CD4-positive, alpha-beta memory T cell (primary cell): ENCODE measurements around the gene GGNBP2. TPM values are rescaled to one million over a fixed set of nuclear protein-coding genes. Genes with fewer than 3 reads are reported as not detected.
"Not testable (repeated sequence)": the region's sequence is repeated elsewhere in the genome, so short reads cannot be mapped to it uniquely, and the experiment has no call there.

Experiments
- CTCF ChIA-PET: fragments of 350-600 bp; sonication (Branson Sonifier 250); formaldehyde crosslinking; loops from one replicate; lab custom pipeline; 2021; ENCODE audit warnings: inconsistent platforms; ENCODE audit not compliant: partially characterized antibody; lab: Charles Lee
- POLR2A ChIA-PET: fragments of 350-600 bp; sonication (Branson Sonifier 250); formaldehyde crosslinking; loops from one replicate; lab custom pipeline; 2021; ENCODE audit not compliant: partially characterized antibody; lab: Charles Lee
- DNase-seq, 5 donors: peaks; one replicate each; pipeline versions ENCODE4 v3.0.0 to v3.0.0-alpha.2; 2020 to 2022; ENCODE audit warnings: mixed read lengths in 1 of 5
- H3K27ac ChIP-seq: one replicate; pipeline ENCODE4 v1.7.0; 2013; ENCODE audit warnings: low read depth, low read length
- H3K27me3 ChIP-seq: 2 replicates; pipeline ENCODE4 v1.7.0; 2013; ENCODE audit warnings: mild to moderate bottlenecking, low read length, moderate library complexity; ENCODE audit not compliant: insufficient read depth
- H3K36me3 ChIP-seq: 2 replicates; pipeline ENCODE4 v1.7.0; 2013; ENCODE audit warnings: mild to moderate bottlenecking, low read length, moderate library complexity; ENCODE audit not compliant: insufficient read depth
- H3K4me1 ChIP-seq: 2 replicates; pipeline ENCODE4 v1.7.0; 2013; ENCODE audit warnings: mild to moderate bottlenecking, low read length, moderate library complexity; ENCODE audit not compliant: insufficient read depth
- H3K4me3 ChIP-seq, 2 donors: one replicate each; pipeline ENCODE4 v1.7.0; 2013; ENCODE audit warnings: low read length in 2 of 2, mild to moderate bottlenecking in 1 of 2
- H3K9me3 ChIP-seq, 2 donors: one replicate each; pipeline ENCODE4 v1.7.0; 2013; ENCODE audit warnings: low read length in 2 of 2, control low read depth in 1 of 2; ENCODE audit not compliant: control insufficient read depth in 1 of 2
- H3K27ac Mint-ChIP-seq, 7 donors: one replicate each; pipeline ENCODE4 v1.8.0; 2020 to 2021; ENCODE audit warnings: mixed read lengths in 7 of 7, mild to moderate bottlenecking in 6 of 7, inconsistent platforms in 3 of 7, moderate library complexity in 3 of 7
- H3K27me3 Mint-ChIP-seq, 2 donors: one replicate each; pipeline ENCODE4 v1.8.0; 2020 to 2021; ENCODE audit warnings: mixed read lengths in 2 of 2
- H3K36me3 Mint-ChIP-seq, 2 donors: one replicate each; pipeline ENCODE4 v1.8.0; 2020 to 2021; ENCODE audit warnings: mixed read lengths in 2 of 2, inconsistent platforms in 1 of 2, mild to moderate bottlenecking in 1 of 2
- H3K4me1 Mint-ChIP-seq, 4 donors: one replicate each; pipeline ENCODE4 v1.8.0; 2020 to 2021; ENCODE audit warnings: mixed read lengths in 4 of 4, mild to moderate bottlenecking in 1 of 4
- H3K4me3 Mint-ChIP-seq, 8 donors: one replicate each; pipeline ENCODE4 v1.8.0; 2020 to 2021; ENCODE audit warnings: mixed read lengths in 8 of 8, mild to moderate bottlenecking in 7 of 8, moderate library complexity in 6 of 8, inconsistent platforms in 3 of 8
- H3K9me3 Mint-ChIP-seq, 8 donors: one replicate each; pipeline ENCODE4 v1.8.0; 2020 to 2021; ENCODE audit warnings: mixed read lengths in 8 of 8, mild to moderate bottlenecking in 5 of 8, inconsistent platforms in 3 of 8, moderate library complexity in 1 of 8
- intact Hi-C: fragments of 100-400 bp; cut with micrococcal nuclease; formaldehyde crosslinking; loops from one replicate; pipeline ENCODE4 v1.15.1; 2023
- polyA plus RNA-seq, 2 donors: library from polyadenylated mRNA; unstranded; fragments of 300-500 nt; fragmentation: Illumina TruSeq; gene quantifications; one replicate each; pipeline ENCODE4 v1.2.3, GENCODE V29; 2021
- total RNA-seq, 2 experiments: library from RNA; stranded (reverse); gene quantifications; one replicate each; pipeline ENCODE4 v1.2.3, GENCODE V29; 2021

GGNBP2 gene
- total and polyA plus RNA-seq, 4 experiments from 2014 or later: 45.5 to 143 (median 112) TPM

GRCh38 chr17:36600465-36600864 lies 55.7 kb downstream of the GGNBP2 start:
- POLR2A ChIA-PET: interaction anchor here (0.5 to 4.4 kb wide), 7 partner anchors 9 to 697 kb away, joined by 3 to 45 read pairs (median 12); partner anchors contain the start of genes DHRS11, GGNBP2, MYO19 and PIGW
- no peak for DNase-seq
- Histone ChIP-seq H3K9me3 (no peaks in the 10 kb centered on the region), H3K4me3 (peak overlapping the region in 1 of 2 donors; percentile 86), H3K4me1 (peaks cover 29% of the 10 kb centered on the region), H3K27me3 (no peaks in the 10 kb centered on the region), H3K27ac (peak overlapping the region; percentile 74), H3K36me3 (no peaks in the 10 kb centered on the region)
- H3K27ac Mint-ChIP-seq: peak overlapping the region; percentile 89 to 97 (median 94)
- no peaks in the 10 kb centered on the region for H3K27me3 Mint-ChIP-seq
- H3K9me3 Mint-ChIP-seq: no peaks in the 10 kb centered on the region
- CTCF ChIA-PET: interaction anchor here (1.5 to 4.6 kb wide), 6 partner anchors 9 to 640 kb away, joined by 3 to 62 read pairs (median 20); partner anchors contain the start of genes DHRS11, MYO19 and PIGW
- H3K4me3 Mint-ChIP-seq: peak overlapping the region; percentile 84 to 95 (median 93)
- H3K4me1 Mint-ChIP-seq: peaks cover 21 to 37% (median 29%) of the 10 kb centered on the region in 4 donors
- intact Hi-C loops: loop anchor here (2.0 to 10.0 kb wide), 2 partner anchors 114 to 344 kb away; partner anchors contain the start of genes AATF and ZNHIT3
- peaks cover 0 to 9% of the 10 kb centered on the region in 2 donors for H3K36me3 Mint-ChIP-seq

GRCh38 chr17:36600936-36601302 lies 56.2 kb downstream of the GGNBP2 start:
- intact Hi-C loops: loop anchor here (1.0 to 10.0 kb wide), 5 partner anchors 10 to 344 kb away; partner anchors contain the start of genes AATF, DHRS11, GGNBP2 and ZNHIT3
- peaks cover 25 to 42% (median 33%) of the 10 kb centered on the region in 4 donors for H3K4me1 Mint-ChIP-seq
- peaks cover 33% of the 10 kb centered on the region for H3K4me1 ChIP-seq
- CTCF ChIA-PET: interaction anchor here (0.6 to 4.6 kb wide), 15 partner anchors 10 to 859 kb away, joined by 3 to 62 read pairs (median 8); partner anchors contain the start of genes DHRS11, MYO19 and PIGW
- POLR2A ChIA-PET: interaction anchor here (0.5 to 4.4 kb wide), 9 partner anchors 9 to 1008 kb away, joined by 3 to 45 read pairs (median 9); partner anchors contain the start of genes DHRS11, GGNBP2, MYO19 and PIGW
- no peaks in the 10 kb centered on the region for H3K9me3 Mint-ChIP-seq
- no peaks in the 10 kb centered on the region for H3K9me3 ChIP-seq
- H3K4me3 Mint-ChIP-seq: peak overlapping the region; percentile 84 to 95 (median 93)
- H3K36me3 Mint-ChIP-seq: peaks cover 3 to 10% of the 10 kb centered on the region in 2 donors
- H3K27me3 ChIP-seq: no peaks in the 10 kb centered on the region
- H3K27ac ChIP-seq: peak overlapping the region; percentile 74
- H3K4me3 ChIP-seq: peak overlapping the region; percentile 76 to 86
- no peaks in the 10 kb centered on the region for H3K36me3 ChIP-seq
- H3K27ac Mint-ChIP-seq: peak overlapping the region; percentile 89 to 97 (median 94)
- no peak for DNase-seq
- no peaks in the 10 kb centered on the region for H3K27me3 Mint-ChIP-seq

GRCh38 chr17:36601303-36602029 lies 56.7 kb downstream of the GGNBP2 start, which contains the start of gene MRM1:
Gene MRM1, plus strand, starts transcription at chr17:36601583. Its CDS starts 228 bp downstream, at chr17:36601811.
- intact Hi-C loops: loop anchor here (1.0 to 10.0 kb wide), 6 partner anchors 10 to 343 kb away; partner anchors contain the start of genes AATF, DHRS11, GGNBP2 and ZNHIT3
- H3K4me1 Mint-ChIP-seq: peaks cover 27 to 45% (median 36%) of the 10 kb centered on the region in 4 donors
- peak; percentile 80 to 86 (median 82) for DNase-seq
- H3K4me3 ChIP-seq: peak within 1 kb of the TSS; percentile 76 to 86
- ChIA-PET CTCF (interaction anchor here (0.6 to 4.6 kb wide), 22 partner anchors 10 to 858 kb away, joined by 3 to 62 read pairs (median 6); partner anchors contain the start of genes C17orf78, DHRS11, MYO19 and PIGW), POLR2A (interaction anchor here (0.5 to 4.4 kb wide), 13 partner anchors 10 to 1008 kb away, joined by 3 to 45 read pairs (median 5); partner anchors contain the start of genes DHRS11, GGNBP2, MYO19 and PIGW)
- H3K27ac Mint-ChIP-seq: peak within 1 kb of the TSS; percentile 89 to 97 (median 94)
- H3K4me1 ChIP-seq: peaks cover 34% of the 10 kb centered on the region
- no peaks in the 10 kb centered on the region for H3K36me3 ChIP-seq
- H3K27ac ChIP-seq: peak within 1 kb of the TSS; percentile 74
- no peaks in the 10 kb centered on the region for H3K27me3 ChIP-seq
- peak within 1 kb of the TSS; percentile 84 to 95 (median 93) for H3K4me3 Mint-ChIP-seq
- H3K27me3 Mint-ChIP-seq: no peaks in the 10 kb centered on the region
- no peaks in the 10 kb centered on the region for H3K9me3 Mint-ChIP-seq
- peaks cover 6 to 12% of the 10 kb centered on the region in 2 donors for H3K36me3 Mint-ChIP-seq
- no peaks in the 10 kb centered on the region for H3K9me3 ChIP-seq

- DNase-seq: peak in 2 of 5 donors; percentile 8 to 14
- H3K4me1 Mint-ChIP-seq: peaks cover 27 to 45% (median 36%) of the 10 kb centered on the region in 4 donors
These were observed 57.5 kb downstream of the GGNBP2 start for GRCh38 chr17:36602030-36602748.

GRCh38 chr17:36602924-36603384 lies 58.2 kb downstream of the GGNBP2 start:
- H3K4me3 ChIP-seq: peak overlapping the region; percentile 76 to 86
- no peak overlapping the region for H3K27ac ChIP-seq
- ChIA-PET POLR2A (interaction anchor here (0.6 to 4.4 kb wide), 7 partner anchors 11 to 359 kb away, joined by 3 to 45 read pairs (median 12); partner anchors contain the start of genes DHRS11, GGNBP2, MYO19 and PIGW), CTCF (interaction anchor here (0.6 to 4.6 kb wide), 35 partner anchors 12 to 773 kb away, joined by 3 to 62 read pairs (median 4); partner anchors contain the start of genes C17orf78, DHRS11, MYO19 and PIGW)
- Mint-ChIP-seq H3K36me3 (peaks cover 8 to 12% of the 10 kb centered on the region in 2 donors), H3K4me1 (peaks cover 27 to 49% (median 37%) of the 10 kb centered on the region in 4 donors), H3K9me3 (no peaks in the 10 kb centered on the region), H3K4me3 (peak overlapping the region; percentile 84 to 95 (median 93)), H3K27me3 (no peaks in the 10 kb centered on the region), H3K27ac (peak overlapping the region; percentile 23 to 89 (median 72))
- no peaks in the 10 kb centered on the region for H3K27me3 ChIP-seq
- intact Hi-C loops: loop anchor here (1.0 to 10.0 kb wide), 4 partner anchors 24 to 770 kb away; partner anchors contain the start of gene AATF
- no peaks in the 10 kb centered on the region for H3K9me3 ChIP-seq
- no peaks in the 10 kb centered on the region for H3K36me3 ChIP-seq
- DNase-seq: peak; percentile 61 to 82 (median 64)
- peaks cover 34% of the 10 kb centered on the region for H3K4me1 ChIP-seq

More at GRCh38 chr17:36602030-36602748, 57.5 kb downstream of the GGNBP2 start:
- H3K36me3 Mint-ChIP-seq: peaks cover 6 to 12% of the 10 kb centered on the region in 2 donors
- H3K27ac ChIP-seq: peak overlapping the region; percentile 74
- peak overlapping the region; percentile 50 to 89 (median 79) for H3K27ac Mint-ChIP-seq
- H3K4me3 ChIP-seq: peak overlapping the region; percentile 76 to 86
- H3K9me3 ChIP-seq: no peaks in the 10 kb centered on the region
- H3K4me3 Mint-ChIP-seq: peak overlapping the region; percentile 84 to 95 (median 93)
- H3K27me3 Mint-ChIP-seq: no peaks in the 10 kb centered on the region
- POLR2A ChIA-PET: interaction anchor here (0.5 to 4.4 kb wide), 11 partner anchors 11 to 866 kb away, joined by 3 to 45 read pairs (median 5); partner anchors contain the start of genes DHRS11, GGNBP2, MYO19 and PIGW
- intact Hi-C loops: loop anchor here (2.0 to 10.0 kb wide), 2 partner anchors 25 to 343 kb away; partner anchors contain the start of gene AATF
- H3K9me3 Mint-ChIP-seq: no peaks in the 10 kb centered on the region
- no peaks in the 10 kb centered on the region for H3K36me3 ChIP-seq
- CTCF ChIA-PET: interaction anchor here (0.7 to 4.6 kb wide), 38 partner anchors 9 to 795 kb away, joined by 3 to 62 read pairs (median 4); partner anchors contain the start of genes C17orf78, DHRS11, MYO19 and PIGW
- H3K27me3 ChIP-seq: no peaks in the 10 kb centered on the region
- peaks cover 34% of the 10 kb centered on the region for H3K4me1 ChIP-seq

GRCh38 chr17:36605028-36605427 lies 60.3 kb downstream of the GGNBP2 start:
- H3K9me3 ChIP-seq, H3K9me3 Mint-ChIP-seq, H3K27ac Mint-ChIP-seq, H3K27me3 Mint-ChIP-seq, H3K27ac ChIP-seq, H3K36me3 ChIP-seq, DNase-seq, POLR2A ChIA-PET, H3K4me3 Mint-ChIP-seq, H3K27me3 ChIP-seq, H3K4me3 ChIP-seq: not testable (repeated sequence)
- Mint-ChIP-seq H3K4me1 (peaks cover 28 to 60% (median 40%) of the 10 kb centered on the region in 4 donors), H3K36me3 (peaks cover 12% of the 10 kb centered on the region in 2 donors)
- intact Hi-C loops: loop anchor here (10.0 kb wide), 1 partner anchor 340 kb away; the partner anchor contains the start of gene AATF
- H3K4me1 ChIP-seq: peaks cover 38% of the 10 kb centered on the region
- CTCF ChIA-PET: interaction anchor here (1.2 to 4.6 kb wide), 2 partner anchors 442 to 635 kb away, joined by 3 to 62 read pairs; no protein-coding TSS in a partner anchor
